IPS DF 6.9 (cell line): Measurements from ENCODE around the gene WARS2.

Source experiments
- DNase-seq: peaks from one replicate; pipeline ENCODE4 v3.0.0-alpha.2; 2013; ENCODE audit warnings: low read depth, low spot score
- H3K27ac ChIP-seq: one replicate; pipeline ENCODE4 v1.5.1; 2013; ENCODE audit warnings: low read length, control low read depth
- H3K27me3 ChIP-seq: 2 replicates; pipeline ENCODE4 v1.6.1; 2013; ENCODE audit warnings: mild to moderate bottlenecking, low read length; ENCODE audit not compliant: control insufficient read depth, insufficient read depth
- H3K36me3 ChIP-seq: 2 replicates; pipeline ENCODE4 v1.6.1; 2013; ENCODE audit warnings: low read length; ENCODE audit not compliant: control insufficient read depth, insufficient read depth
- H3K4me1 ChIP-seq: 2 replicates; pipeline ENCODE4 v1.6.1; 2013; ENCODE audit warnings: low read length; ENCODE audit not compliant: control insufficient read depth, insufficient read depth
- H3K4me3 ChIP-seq: 2 replicates; pipeline ENCODE4 v1.5.1; 2013; ENCODE audit warnings: mild to moderate bottlenecking, low read length
- H3K9me3 ChIP-seq: 2 replicates; pipeline ENCODE4 v1.6.1; 2013; ENCODE audit warnings: low read length, inconsistent platforms; ENCODE audit not compliant: control insufficient read depth, insufficient read depth
- WGBS: extraction: QIAGEN DNeasy Blood & Tissue Kit; methylation state at CpG from one replicate; pipeline ENCODE4 v1.1.7; 2013; ENCODE audit warnings: mixed read lengths, missing lambda C conversion rate; ENCODE audit not compliant: insufficient read length, insufficient coverage; 5-methylcytosine and 5-hydroxymethylcytosine counted together

The WARS2 gene

DNA sequence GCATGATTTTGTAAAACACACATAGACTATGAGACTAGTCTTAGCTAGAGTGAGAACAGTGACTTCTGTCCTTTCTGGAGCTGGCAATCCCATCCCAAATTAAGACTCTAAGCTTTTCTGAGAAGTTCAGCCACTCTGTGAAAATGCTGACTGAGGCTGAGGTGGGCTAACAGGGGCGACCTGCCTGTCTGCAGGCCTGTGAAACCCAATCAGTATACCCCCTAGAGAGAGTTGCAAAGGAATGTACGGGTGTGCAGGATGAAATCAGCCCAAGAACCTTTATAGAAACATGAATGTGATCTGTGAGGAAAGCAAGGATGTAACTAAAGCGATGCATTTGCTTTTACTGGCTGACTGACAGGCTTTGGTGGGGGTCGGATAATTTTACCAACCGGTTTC lies 136.3 kb downstream of the WARS2 start:
- no CpG with 5 or more reads among the region's 5 CpGs for WGBS
- peaks cover 91% of the 10 kb centered on the region for H3K27me3 ChIP-seq
- H3K9me3 ChIP-seq = no peaks in the 10 kb centered on the region
- H3K27ac ChIP-seq = no peak overlapping the region
- H3K4me3 ChIP-seq = no peak overlapping the region
- no peaks in the 10 kb centered on the region for H3K36me3 ChIP-seq
- H3K4me1 ChIP-seq = peaks cover 7% of the 10 kb centered on the region
- no peak for DNase-seq

DNA sequence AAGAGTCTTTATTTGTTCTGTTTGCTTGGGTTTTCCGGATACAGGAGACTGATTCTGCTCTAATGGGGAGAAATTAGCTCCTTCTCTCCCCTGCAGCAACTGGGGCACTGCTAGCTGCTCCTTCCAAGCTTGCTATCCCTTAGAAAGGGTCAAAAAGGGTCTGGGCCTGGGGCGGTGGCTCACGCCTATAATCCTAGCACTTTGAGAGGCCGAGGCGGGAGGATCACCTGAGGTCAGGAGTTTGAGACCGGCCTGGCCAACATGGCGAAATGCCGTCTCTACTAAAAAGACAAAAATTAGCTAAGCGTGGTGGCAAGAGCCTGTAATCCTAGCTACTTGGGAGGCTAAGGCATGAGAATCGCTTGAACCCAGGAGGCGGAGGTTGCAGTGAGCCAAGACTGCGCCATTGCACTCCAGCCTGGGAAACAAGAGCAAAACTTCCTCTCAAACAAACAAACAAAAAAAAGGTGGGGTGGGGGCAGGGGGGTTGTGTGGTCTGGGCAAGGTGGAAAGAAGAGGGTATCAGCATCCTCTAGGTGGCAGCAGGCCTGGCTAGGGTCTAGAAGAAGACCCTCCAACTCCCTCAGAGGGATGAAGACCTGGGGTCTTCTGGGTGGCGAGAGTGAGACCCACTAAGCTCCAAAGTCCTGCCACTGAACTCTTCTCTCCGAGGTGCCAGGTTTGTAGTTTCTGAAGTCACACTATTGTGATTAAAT lies 136.9 kb downstream of the WARS2 start:
- Histone ChIP-seq H3K27me3 (peaks cover 96% of the 10 kb centered on the region), H3K27ac (no peak overlapping the region), H3K36me3 (no peaks in the 10 kb centered on the region), H3K4me3 (no peak overlapping the region), H3K4me1 (peaks cover 7% of the 10 kb centered on the region), H3K9me3 (no peaks in the 10 kb centered on the region)
- no peak for DNase-seq
- no CpG with 5 or more reads among the region's 14 CpGs for WGBS

DNA sequence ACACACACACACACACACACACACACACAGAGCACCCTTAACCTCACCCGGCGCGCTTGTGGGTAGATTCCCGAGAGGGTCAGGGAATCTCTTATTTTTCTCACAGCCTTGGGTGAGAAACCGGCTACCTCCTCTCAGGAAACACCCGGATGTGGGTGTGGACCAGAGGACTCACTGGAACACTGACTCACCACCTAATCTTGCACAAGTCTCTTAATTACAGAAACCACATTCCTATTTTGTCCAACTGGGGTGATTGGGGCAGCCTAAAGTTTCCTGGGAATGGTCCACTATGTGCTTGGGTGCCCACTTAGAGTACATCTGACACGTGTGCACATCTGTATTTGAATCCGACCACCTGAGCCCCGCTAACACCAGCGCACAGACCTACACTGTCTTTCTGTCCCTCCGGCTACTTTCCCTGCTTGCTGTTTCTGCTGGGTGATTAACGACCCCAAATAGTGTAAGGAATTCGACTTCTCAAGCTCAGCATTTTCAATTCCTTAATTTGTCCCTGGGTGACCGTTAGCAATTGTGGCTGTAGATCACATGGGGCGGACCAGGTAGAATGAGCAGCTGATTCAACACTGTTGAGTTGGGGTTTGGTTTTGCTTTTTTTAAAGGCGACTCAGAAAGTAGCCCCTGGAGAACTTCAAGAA lies 138.3 kb downstream of the WARS2 start:
- no peak for DNase-seq
- WGBS = no CpG with 5 or more reads among the region's 16 CpGs
- H3K4me3 ChIP-seq = no peak overlapping the region

DNA sequence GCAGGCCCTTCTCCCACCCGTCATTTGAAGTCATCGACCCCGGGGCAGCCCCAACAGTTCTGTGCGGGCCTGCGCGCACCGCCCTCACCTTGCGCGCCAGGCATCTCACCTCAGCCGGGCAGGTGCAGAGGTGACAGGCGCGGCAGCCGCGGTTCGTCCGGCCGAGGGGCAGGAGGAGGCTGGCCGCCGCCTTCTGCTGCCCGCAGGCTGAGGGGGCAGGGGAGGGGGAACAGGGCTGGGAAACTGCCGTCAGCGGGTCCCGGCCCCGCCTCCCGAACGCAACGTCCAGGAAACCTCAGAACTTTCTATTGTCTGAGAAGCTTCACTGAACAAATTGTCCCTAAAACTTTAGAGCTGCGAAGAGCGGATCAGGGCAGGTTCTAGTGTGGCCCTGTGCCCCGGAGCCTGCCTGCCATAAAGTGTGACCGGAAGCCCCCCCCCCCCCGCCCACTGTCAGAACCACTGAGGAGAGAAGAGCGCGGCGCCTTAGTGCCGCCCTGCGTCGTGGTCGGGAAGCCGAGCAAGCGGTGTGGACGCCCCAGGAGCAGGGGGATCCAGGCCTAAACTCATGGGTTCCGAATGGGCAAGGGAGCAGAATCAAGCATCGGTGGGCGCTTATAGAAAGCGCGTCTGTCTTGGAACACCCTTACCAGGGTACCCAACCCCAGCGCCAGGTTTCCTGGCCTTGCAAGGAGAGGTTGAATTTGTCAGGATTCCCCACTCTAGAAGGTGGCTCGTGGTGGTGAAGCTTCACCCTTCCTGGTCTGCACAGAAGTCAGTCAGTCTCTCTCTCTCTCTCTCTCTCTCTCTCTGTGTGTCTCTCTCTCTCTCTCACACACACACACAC lies 139.0 kb downstream of the WARS2 start:
- Histone ChIP-seq H3K36me3 (no peaks in the 10 kb centered on the region), H3K9me3 (no peaks in the 10 kb centered on the region), H3K27me3 (peaks cover 95% of the 10 kb centered on the region), H3K27ac (no peak overlapping the region), H3K4me1 (peaks cover 5% of the 10 kb centered on the region), H3K4me3 (peak overlapping the region; percentile 22)
- DNase-seq = no peak
- WGBS = no CpG with 5 or more reads among the region's 49 CpGs

More for the DNA sequence above, 138.3 kb downstream of the WARS2 start:
- Histone ChIP-seq H3K4me1 (peaks cover 5% of the 10 kb centered on the region), H3K27me3 (peaks cover 95% of the 10 kb centered on the region), H3K36me3 (no peaks in the 10 kb centered on the region), H3K9me3 (no peaks in the 10 kb centered on the region), H3K27ac (no peak overlapping the region)

DNA sequence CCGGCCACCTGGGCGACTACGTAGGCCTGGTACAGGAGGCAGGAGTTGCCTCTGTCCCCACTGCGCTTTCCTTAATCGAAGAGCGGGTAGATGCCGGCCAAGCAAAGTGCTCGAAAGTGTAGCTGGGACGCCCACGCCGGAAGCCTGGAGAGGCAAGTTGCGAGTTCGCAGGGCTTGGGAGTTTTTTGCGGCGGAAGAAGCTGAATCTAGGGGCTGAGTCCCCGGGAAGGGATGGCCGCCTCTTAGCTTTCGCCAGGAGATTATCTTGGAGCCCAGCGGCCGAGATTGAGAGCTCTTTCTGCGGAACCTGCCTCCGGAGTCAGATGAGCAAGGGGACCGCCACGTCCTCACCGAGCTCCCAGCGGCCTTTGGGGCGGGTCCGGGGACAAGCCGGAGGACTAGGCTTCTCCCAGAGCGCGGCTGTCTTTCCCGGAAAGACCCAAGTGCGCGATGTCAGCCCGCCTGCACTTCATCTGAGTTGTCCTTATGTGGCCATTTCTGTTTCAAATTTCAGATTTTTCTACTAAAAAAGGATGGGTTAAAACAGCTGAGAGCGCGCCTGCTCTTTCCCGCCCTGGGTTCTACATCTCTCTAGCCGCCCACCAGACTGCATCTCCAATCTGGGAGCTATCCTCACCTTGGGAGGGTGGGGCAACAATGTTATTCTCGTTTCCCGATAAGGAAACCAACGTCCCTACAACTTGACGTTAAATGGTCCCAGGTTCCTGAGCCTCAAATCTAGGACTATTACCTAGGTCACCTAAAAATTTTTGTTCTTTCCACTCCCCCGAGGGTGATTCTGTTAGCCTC lies 139.9 kb downstream of the WARS2 start:
- H3K4me1 ChIP-seq = peaks cover 5% of the 10 kb centered on the region
- H3K36me3 ChIP-seq = no peaks in the 10 kb centered on the region
- no CpG with 5 or more reads among the region's 44 CpGs for WGBS
- H3K27ac ChIP-seq = no peak overlapping the region
- H3K27me3 ChIP-seq = peaks cover 95% of the 10 kb centered on the region
- peak overlapping the region; percentile 22; the same call in 1 of the 2 replicates for H3K4me3 ChIP-seq
- no peaks in the 10 kb centered on the region for H3K9me3 ChIP-seq
- DNase-seq = no peak

DNA sequence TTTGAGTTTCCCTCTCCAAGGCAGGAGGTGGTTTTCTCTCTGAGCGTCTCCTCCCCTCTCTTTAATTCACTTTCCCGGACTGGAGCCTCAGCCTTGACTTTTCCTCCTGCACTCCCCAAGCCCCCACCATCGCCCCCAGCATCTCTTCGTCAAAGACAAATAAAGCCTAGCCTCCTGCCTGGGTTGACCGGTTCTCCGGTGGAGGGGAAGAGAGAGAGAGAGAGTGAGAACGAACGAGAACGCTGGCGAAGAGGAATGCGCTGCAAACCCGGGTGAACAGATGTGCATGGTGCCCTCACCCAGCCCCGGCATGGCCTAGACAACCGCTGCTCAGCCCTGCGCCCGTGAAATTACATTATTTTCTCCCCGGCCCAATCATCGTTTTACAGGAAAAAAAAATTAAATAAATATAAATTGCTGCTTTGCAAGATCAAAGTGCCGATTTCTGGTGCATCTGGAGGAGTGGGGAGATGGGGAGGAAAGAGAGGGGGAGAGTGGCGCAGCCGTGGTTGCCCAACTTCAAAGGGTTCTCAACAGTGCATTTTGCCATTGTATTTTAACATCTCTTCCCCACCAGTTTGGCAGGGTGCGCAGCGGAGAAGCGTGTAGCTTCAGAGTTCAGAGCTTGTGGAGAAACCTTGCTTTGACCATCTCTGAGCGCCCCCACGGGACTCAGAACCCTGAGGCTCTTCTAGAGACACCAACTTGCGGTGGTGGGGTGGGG lies 140.9 kb downstream of the WARS2 start:
- no CpG with 5 or more reads among the region's 27 CpGs for WGBS
- DNase-seq = no peak
- Histone ChIP-seq H3K4me3 (no peak overlapping the region), H3K27me3 (peaks cover 98% of the 10 kb centered on the region), H3K36me3 (no peaks in the 10 kb centered on the region), H3K4me1 (peaks cover 5% of the 10 kb centered on the region), H3K27ac (no peak overlapping the region), H3K9me3 (no peaks in the 10 kb centered on the region)

DNA sequence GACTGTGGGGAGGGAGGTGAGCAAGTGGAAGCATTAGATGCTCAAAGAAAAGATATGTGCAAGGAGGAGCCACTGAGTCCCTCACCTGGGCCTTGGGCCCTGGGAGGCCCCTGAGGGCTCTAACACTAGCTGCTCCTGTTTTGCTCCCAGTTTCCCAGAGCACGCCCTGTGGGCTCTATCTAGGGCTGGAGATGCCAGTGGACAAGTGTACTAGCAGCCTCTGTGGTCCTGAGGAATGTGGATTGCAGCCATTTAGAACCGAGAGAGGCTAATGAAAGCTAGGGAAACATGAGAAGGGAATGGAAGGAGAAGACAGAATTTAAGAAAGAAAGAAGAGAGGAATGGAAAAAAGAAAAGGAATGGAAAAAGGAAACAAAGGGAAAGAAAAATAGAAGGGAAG lies 142.3 kb downstream of the WARS2 start:
- WGBS = no CpG with 5 or more reads among the region's 2 CpGs
- Histone ChIP-seq H3K9me3 (no peaks in the 10 kb centered on the region), H3K27me3 (peaks cover 98% of the 10 kb centered on the region), H3K36me3 (no peaks in the 10 kb centered on the region), H3K27ac (no peak overlapping the region), H3K4me3 (no peak overlapping the region), H3K4me1 (peaks cover 8% of the 10 kb centered on the region)
- DNase-seq = no peak

DNA sequence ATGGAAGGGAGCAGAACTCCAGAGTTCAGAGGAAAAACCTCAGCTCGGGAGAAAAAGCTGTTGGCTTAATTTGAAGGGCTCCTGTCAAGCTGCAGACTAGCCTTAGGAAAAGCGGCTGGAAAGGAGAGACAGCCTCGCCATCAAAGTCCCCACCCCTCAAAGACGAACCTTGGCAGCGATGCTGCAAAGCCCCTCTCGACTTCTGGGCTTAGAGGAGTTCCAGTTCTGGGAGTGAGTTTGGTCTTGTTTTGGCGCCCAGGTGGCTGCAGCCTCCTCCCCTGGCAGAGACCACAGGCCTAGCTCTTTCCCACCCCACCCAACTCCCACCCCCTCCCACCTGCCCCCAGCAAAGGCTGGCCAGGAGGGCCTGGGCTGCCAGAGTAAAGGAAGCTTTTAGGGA lies 143.2 kb downstream of the WARS2 start:
- Histone ChIP-seq H3K27me3 (peaks cover 98% of the 10 kb centered on the region), H3K36me3 (no peaks in the 10 kb centered on the region), H3K4me1 (peaks cover 8% of the 10 kb centered on the region), H3K27ac (no peak overlapping the region), H3K4me3 (no peak overlapping the region), H3K9me3 (no peaks in the 10 kb centered on the region)
- no CpG with 5 or more reads among the region's 7 CpGs for WGBS
- DNase-seq = no peak

DNA sequence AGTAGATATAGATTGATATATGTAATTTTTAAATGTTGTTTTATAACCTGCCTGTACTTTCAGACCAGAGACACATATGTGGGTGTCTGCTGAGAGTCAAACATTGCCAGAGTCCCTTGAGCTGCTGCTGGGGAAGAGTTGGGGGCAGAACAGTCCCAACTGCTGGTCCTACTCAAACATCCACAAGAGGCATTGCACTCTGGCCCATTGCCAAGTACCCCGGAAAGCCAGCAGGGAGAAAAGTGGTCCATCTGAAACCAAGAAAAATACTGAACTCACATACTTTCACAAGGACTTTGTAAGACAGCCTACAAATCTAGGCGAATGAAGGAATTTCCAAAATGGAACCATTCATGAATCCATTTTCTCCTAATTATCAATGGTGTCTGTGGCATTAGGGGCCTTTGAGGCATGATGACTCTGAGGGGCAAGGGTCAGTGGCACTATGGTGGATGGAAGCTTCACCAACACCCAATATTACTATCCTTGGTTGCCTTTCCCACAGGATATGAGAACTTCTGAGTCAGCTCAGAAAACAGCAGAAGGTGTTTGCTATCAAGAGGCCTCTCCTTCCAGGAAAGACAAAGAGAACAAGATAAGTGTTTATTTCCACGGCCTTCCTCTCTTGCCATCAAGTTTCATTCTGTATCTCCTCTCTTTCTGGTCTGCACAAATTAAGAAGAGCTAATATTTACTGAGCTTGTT lies 145.0 kb downstream of the WARS2 start:
- Histone ChIP-seq H3K4me1 (peaks cover 4% of the 10 kb centered on the region), H3K27me3 (peaks cover 99% of the 10 kb centered on the region), H3K4me3 (no peak overlapping the region), H3K36me3 (no peaks in the 10 kb centered on the region), H3K27ac (no peak overlapping the region), H3K9me3 (no peaks in the 10 kb centered on the region)
- DNase-seq = no peak
- no CpG with 5 or more reads among the region's 3 CpGs for WGBS
